Trophoblast cell (in vitro differentiated cells and primary cell): ENCODE results near the gene C1orf159.

Source experiments
- DNase-seq, 2 donors: peaks; one replicate each; pipeline ENCODE4 v3.0.0-alpha.2; 2016
- H2AFZ ChIP-seq: 2 replicates; pipeline ENCODE4 v1.6.1; 2013; ENCODE audit warnings: low read length, moderate library complexity, mild to moderate bottlenecking; ENCODE audit not compliant: insufficient read depth, poor library complexity
- H2AK5ac ChIP-seq: 2 replicates; pipeline ENCODE4 v1.6.1; 2013; ENCODE audit warnings: mild to moderate bottlenecking, low read length
- H2BK120ac ChIP-seq: 2 replicates; pipeline ENCODE4 v1.6.1; 2013; ENCODE audit warnings: low read length, mild to moderate bottlenecking, moderate library complexity; ENCODE audit not compliant: insufficient read depth, poor library complexity
- H2BK12ac ChIP-seq: 2 replicates; pipeline ENCODE4 v1.6.1; 2013; ENCODE audit warnings: mild to moderate bottlenecking, low read length, moderate library complexity
- H2BK5ac ChIP-seq: 2 replicates; pipeline ENCODE4 v1.6.1; 2013; ENCODE audit warnings: low read length, low read depth, moderate library complexity, mild to moderate bottlenecking; ENCODE audit not compliant: poor library complexity
- H3K14ac ChIP-seq: 2 replicates; pipeline ENCODE4 v1.6.1; 2013; ENCODE audit warnings: mild to moderate bottlenecking, low read length
- H3K18ac ChIP-seq: 2 replicates; pipeline ENCODE4 v1.6.1; 2013; ENCODE audit warnings: mild to moderate bottlenecking, low read length
- H3K23ac ChIP-seq: 2 replicates; pipeline ENCODE4 v1.6.1; 2013; ENCODE audit warnings: low read length
- H3K27ac ChIP-seq: 2 replicates; pipeline ENCODE4 v1.5.1; 2013; ENCODE audit warnings: low read depth, mild to moderate bottlenecking, inconsistent platforms, low read length, moderate library complexity
- H3K27me3 ChIP-seq: 2 replicates; pipeline ENCODE4 v1.6.1; 2013; ENCODE audit warnings: inconsistent platforms, mild to moderate bottlenecking, low read length, moderate library complexity; ENCODE audit not compliant: insufficient read depth
- H3K36me3 ChIP-seq, 2 experiments: 1 replicate in 1 of 2; 2 replicates in 1 of 2; pipeline ENCODE4 v1.6.1; 2013; ENCODE audit warnings: low read length in 2 of 2, mild to moderate bottlenecking in 2 of 2, moderate library complexity in 1 of 2; ENCODE audit not compliant: insufficient read depth in 2 of 2, control insufficient read depth in 1 of 2
- H3K4ac ChIP-seq: 2 replicates; pipeline ENCODE4 v1.6.1; 2013; ENCODE audit warnings: low read depth, mild to moderate bottlenecking, low read length, moderate library complexity
- H3K4me1 ChIP-seq, 2 experiments: 1 replicate in 1 of 2; 2 replicates in 1 of 2; pipeline ENCODE4 v1.6.1; 2013; ENCODE audit warnings: low read length in 2 of 2, mild to moderate bottlenecking in 2 of 2, moderate library complexity in 1 of 2; ENCODE audit not compliant: insufficient read depth in 2 of 2, control insufficient read depth in 1 of 2
- H3K4me2 ChIP-seq: 2 replicates; pipeline ENCODE4 v1.6.1; 2013; ENCODE audit warnings: inconsistent platforms, mild to moderate bottlenecking, low read length, moderate library complexity
- H3K4me3 ChIP-seq: 2 replicates; pipeline ENCODE4 v1.5.1; 2013; ENCODE audit warnings: mild to moderate bottlenecking, low read depth, low read length, inconsistent platforms
- H3K79me1 ChIP-seq: one replicate; pipeline ENCODE4 v1.6.1; 2013; ENCODE audit warnings: low read length
- H3K79me2 ChIP-seq: 2 replicates; pipeline ENCODE4 v1.6.1; 2013; ENCODE audit warnings: low read length, mild to moderate bottlenecking; ENCODE audit not compliant: control insufficient read depth, insufficient read depth, poor library complexity
- H3K9ac ChIP-seq: 2 replicates; pipeline ENCODE4 v1.6.1; 2013; ENCODE audit warnings: mild to moderate bottlenecking, low read length
- H3K9me3 ChIP-seq: 2 replicates; pipeline ENCODE4 v1.6.1; 2013; ENCODE audit warnings: low read depth, mild to moderate bottlenecking, control low read depth, inconsistent platforms, low read length; ENCODE audit not compliant: insufficient read depth
- H4K12ac ChIP-seq: 2 replicates; pipeline ENCODE4 v1.6.1; 2013; ENCODE audit warnings: low read depth, mild to moderate bottlenecking, low read length, moderate library complexity
- H4K8ac ChIP-seq: 2 replicates; pipeline ENCODE4 v1.6.1; 2013; ENCODE audit warnings: low read depth, mild to moderate bottlenecking, low read length, moderate library complexity
- H4K91ac ChIP-seq: one replicate; pipeline ENCODE4 v1.6.1; 2013; ENCODE audit warnings: low read depth, mild to moderate bottlenecking, low read length, moderate library complexity
- WGBS: extraction: QIAGEN DNeasy Blood & Tissue Kit; methylation state at CpG from one replicate; pipeline ENCODE4 v1.1.7; 2013; ENCODE audit warnings: missing lambda C conversion rate; ENCODE audit not compliant: insufficient read length, insufficient coverage; ENCODE audit errors: extremely low coverage; 5-methylcytosine and 5-hydroxymethylcytosine counted together

C1orf159 gene

DNA sequence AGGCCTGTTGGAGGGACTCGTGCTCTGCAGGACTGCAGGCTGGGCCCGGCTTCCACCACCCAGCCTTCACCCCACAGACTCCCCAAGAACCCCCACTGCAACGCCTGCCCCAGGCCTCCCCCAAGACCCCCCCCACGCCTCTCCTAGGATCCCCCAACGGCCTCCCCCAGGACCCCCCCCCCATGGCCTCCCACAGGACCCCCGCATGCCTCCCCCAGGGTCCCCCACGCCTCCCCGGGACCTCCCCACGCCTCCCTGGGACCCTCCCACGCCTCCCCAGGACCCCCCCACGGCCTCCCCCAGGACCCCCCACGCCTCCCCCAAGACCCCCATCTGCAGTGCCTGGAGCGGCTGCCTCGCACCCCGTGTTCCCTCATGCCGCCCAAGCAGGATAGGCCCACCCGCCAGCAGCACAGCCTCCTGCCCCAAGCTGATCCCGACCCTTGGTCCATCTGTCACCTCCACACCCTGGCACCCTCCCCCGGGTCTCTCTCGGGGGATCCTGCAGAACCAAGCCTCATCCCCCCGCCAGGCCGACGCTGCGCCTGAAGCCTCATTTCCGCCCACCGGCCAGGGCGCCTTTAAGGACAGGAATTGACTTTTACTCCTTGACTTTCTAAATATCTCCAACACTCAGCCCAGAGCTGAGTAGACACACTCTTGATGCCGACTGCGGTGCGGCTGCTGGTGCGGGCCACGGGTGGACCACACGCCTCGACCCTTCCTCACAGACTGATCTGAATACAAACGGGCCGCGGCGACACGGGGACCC is 27.7 kb downstream of the C1orf159 start:
- Histone ChIP-seq H3K14ac (no peak overlapping the region), H3K79me2 (no peaks in the 10 kb centered on the region), H3K4me3 (no peak overlapping the region), H3K79me1 (no peaks in the 10 kb centered on the region), H2BK5ac (no peak overlapping the region), H3K27ac (no peak overlapping the region), H2AK5ac (no peak overlapping the region), H4K91ac (no peak overlapping the region), H3K4ac (no peak overlapping the region), H2BK12ac (no peak overlapping the region), H3K18ac (no peak overlapping the region), H3K4me1 (no peaks in the 10 kb centered on the region), H3K9me3 (peaks cover 6% of the 10 kb centered on the region), H3K27me3 (no peaks in the 10 kb centered on the region), H2BK120ac (no peak overlapping the region), H2AFZ (no peak overlapping the region), H3K4me2 (no peak overlapping the region), H3K9ac (no peak overlapping the region), H3K36me3 (peaks cover 7 to 16% of the 10 kb centered on the region in 2 experiments), H4K12ac (no peak overlapping the region), H4K8ac (no peak overlapping the region), H3K23ac (no peak overlapping the region)
- no peak for DNase-seq
- no CpG with 5 or more reads among the region's 39 CpGs for whole genome bisulfite sequencing

DNA sequence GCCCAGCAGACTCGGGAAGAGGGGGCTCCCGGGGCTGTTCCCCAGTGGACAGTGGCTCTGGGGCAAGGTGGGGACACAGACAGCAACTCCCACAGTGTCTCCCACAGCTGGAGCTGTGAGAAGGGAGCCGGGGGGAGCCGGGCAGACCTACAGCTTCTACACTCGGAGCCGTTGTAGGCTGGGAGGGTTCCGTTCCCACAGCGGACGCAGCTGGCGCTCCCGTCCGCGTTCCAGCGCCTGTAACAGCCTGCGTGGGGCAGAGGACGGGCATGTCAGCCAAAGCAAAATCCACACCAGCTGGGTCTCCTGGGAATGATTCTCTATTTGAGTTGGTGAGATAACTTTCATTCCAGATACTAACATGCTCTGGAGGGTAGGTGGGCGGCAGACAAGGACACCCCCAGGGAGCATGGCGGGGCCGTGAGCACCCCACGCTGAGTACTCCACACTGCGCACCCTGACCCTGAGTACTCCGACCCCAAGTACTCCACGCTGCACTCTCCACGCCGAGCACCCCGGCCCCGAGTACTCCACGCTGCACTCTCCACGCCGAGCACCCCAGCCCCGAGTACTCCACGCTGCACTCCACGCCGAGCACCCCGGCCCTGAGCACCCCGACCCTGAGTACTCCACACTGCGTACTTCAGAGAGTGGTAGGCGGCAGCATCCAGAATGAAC is 28.4 kb downstream of the C1orf159 start:
- no peak overlapping the region for H2AFZ ChIP-seq
- no peak overlapping the region for H3K14ac ChIP-seq
- H3K27me3 ChIP-seq, result no peaks in the 10 kb centered on the region
- no peaks in the 10 kb centered on the region for H3K4me1 ChIP-seq
- no CpG with 5 or more reads among the region's 38 CpGs for WGBS
- H3K9me3 ChIP-seq, result peaks cover 6% of the 10 kb centered on the region
- H3K36me3 ChIP-seq, result peaks cover 7 to 19% of the 10 kb centered on the region in 2 experiments
- no peaks in the 10 kb centered on the region for H3K79me2 ChIP-seq
- H2AK5ac ChIP-seq, result no peak overlapping the region
- no peak overlapping the region for H2BK12ac ChIP-seq
- no peak overlapping the region for H4K12ac ChIP-seq
- H3K4me3 ChIP-seq, result no peak overlapping the region
- no peak overlapping the region for H4K91ac ChIP-seq
- no peak overlapping the region for H3K18ac ChIP-seq
- H2BK5ac ChIP-seq, result no peak overlapping the region
- no peak overlapping the region for H3K23ac ChIP-seq
- H4K8ac ChIP-seq, result no peak overlapping the region
- H3K4me2 ChIP-seq, result no peak overlapping the region
- no peaks in the 10 kb centered on the region for H3K79me1 ChIP-seq
- no peak overlapping the region for H3K4ac ChIP-seq
- no peak for DNase-seq
- no peak overlapping the region for H3K9ac ChIP-seq
- H2BK120ac ChIP-seq, result no peak overlapping the region
- H3K27ac ChIP-seq, result no peak overlapping the region

GRCh38 chr1:1086911-1087341 is 29.0 kb downstream of the C1orf159 start:
- no CpG with 5 or more reads among the region's 17 CpGs for WGBS
- no peak overlapping the region for H2BK120ac ChIP-seq
- H3K27ac ChIP-seq, result no peak overlapping the region
- H3K4me3 ChIP-seq, result no peak overlapping the region
- no peak overlapping the region for H3K14ac ChIP-seq
- no peak overlapping the region for H3K9ac ChIP-seq
- DNase-seq, result no peak
- no peak overlapping the region for H4K12ac ChIP-seq
- peaks cover 10 to 20% of the 10 kb centered on the region in 2 experiments for H3K36me3 ChIP-seq
- no peak overlapping the region for H3K4me2 ChIP-seq
- no peak overlapping the region for H4K8ac ChIP-seq
- H3K4me1 ChIP-seq, result no peaks in the 10 kb centered on the region
- H2AFZ ChIP-seq, result no peak overlapping the region
- no peaks in the 10 kb centered on the region for H3K79me1 ChIP-seq
- H4K91ac ChIP-seq, result no peak overlapping the region
- H3K79me2 ChIP-seq, result no peaks in the 10 kb centered on the region
- H3K23ac ChIP-seq, result no peak overlapping the region
- H3K9me3 ChIP-seq, result peaks cover 4% of the 10 kb centered on the region
- H2BK12ac ChIP-seq, result no peak overlapping the region
- no peak overlapping the region for H3K4ac ChIP-seq
- no peak overlapping the region for H2BK5ac ChIP-seq
- H2AK5ac ChIP-seq, result no peak overlapping the region
- no peak overlapping the region for H3K18ac ChIP-seq
- H3K27me3 ChIP-seq, result no peaks in the 10 kb centered on the region

DNA sequence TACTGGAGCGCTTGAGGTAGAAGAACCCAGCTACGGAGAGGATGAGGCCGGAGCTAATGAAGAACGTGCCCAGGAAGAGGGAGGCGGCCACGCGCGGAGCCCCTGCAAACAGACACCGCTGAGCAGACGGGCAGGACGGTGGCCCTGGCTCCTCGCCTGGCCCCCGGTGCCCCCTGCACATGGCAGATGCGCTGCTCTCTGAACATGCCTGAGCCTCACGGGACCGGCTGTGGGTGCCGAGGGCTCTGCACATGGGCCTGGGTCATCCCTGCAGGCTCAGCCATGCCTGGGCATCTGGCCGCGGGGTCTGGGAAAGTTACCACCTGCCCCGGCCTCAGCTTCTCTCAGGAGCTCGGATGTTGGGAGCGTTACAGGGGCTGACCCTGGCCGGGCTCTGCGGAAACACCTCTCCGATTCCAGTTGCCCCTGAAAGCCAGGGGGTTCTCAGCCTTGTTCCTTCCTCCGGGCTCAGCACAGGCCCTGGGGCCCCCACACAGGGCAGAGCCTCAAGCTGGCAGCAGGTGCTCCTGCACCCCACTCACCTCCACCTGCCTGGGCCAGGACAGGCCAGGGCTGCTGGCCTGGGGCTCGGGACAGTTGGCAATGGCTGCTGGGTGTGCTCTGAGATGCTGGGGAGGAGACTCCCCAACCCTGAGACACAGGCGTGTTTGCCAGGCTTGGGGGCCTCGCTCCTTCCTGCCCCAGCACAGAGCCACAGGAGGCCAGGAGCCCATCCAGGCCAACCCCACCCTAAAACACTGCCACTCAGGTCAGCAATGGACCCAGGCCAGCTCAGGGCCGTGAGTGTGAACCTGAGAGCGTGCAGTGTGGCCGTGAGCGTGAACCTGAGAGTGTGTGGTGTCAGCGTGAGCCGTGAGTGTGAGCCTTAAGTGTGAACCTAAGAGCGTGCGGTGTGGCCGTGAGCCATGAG is 29.7 kb downstream of the C1orf159 start:
- Histone ChIP-seq H3K27me3 (no peaks in the 10 kb centered on the region), H3K18ac (no peak overlapping the region), H2AFZ (no peak overlapping the region), H3K4me3 (no peak overlapping the region), H4K12ac (no peak overlapping the region), H2BK5ac (no peak overlapping the region), H3K4me2 (no peak overlapping the region), H3K79me1 (peaks cover 2% of the 10 kb centered on the region), H2BK120ac (no peak overlapping the region), H3K14ac (no peak overlapping the region), H4K8ac (no peak overlapping the region), H3K27ac (no peak overlapping the region), H3K9me3 (no peaks in the 10 kb centered on the region), H2BK12ac (no peak overlapping the region), H3K79me2 (peaks cover under 1% of the 10 kb centered on the region), H2AK5ac (no peak overlapping the region), H3K23ac (no peak overlapping the region), H3K36me3 (peaks cover 10 to 20% of the 10 kb centered on the region in 2 experiments), H3K4me1 (peaks cover 1 to 3% of the 10 kb centered on the region in 2 experiments), H4K91ac (no peak overlapping the region), H3K4ac (no peak overlapping the region), H3K9ac (no peak overlapping the region)
- no peak for DNase-seq
- no CpG with 5 or more reads among the region's 38 CpGs for WGBS
